Smooth muscle cell of the umbilical artery (primary cell): Measurements from ENCODE around the gene SRGAP3. TPM values are rescaled to one million over a fixed set of nuclear protein-coding genes. Genes with fewer than 3 reads are reported as not detected.

Experiments
- total RNA-seq: library from RNA; depleted of rRNA; stranded (reverse); fragments of >200 nt; gene quantifications from 2 replicates; pipeline ENCODE4 v1.2.3, GENCODE V29; 2014

SRGAP3 gene
- total RNA-seq: 1.5 and 4.9 TPM in 2 replicates

DNA sequence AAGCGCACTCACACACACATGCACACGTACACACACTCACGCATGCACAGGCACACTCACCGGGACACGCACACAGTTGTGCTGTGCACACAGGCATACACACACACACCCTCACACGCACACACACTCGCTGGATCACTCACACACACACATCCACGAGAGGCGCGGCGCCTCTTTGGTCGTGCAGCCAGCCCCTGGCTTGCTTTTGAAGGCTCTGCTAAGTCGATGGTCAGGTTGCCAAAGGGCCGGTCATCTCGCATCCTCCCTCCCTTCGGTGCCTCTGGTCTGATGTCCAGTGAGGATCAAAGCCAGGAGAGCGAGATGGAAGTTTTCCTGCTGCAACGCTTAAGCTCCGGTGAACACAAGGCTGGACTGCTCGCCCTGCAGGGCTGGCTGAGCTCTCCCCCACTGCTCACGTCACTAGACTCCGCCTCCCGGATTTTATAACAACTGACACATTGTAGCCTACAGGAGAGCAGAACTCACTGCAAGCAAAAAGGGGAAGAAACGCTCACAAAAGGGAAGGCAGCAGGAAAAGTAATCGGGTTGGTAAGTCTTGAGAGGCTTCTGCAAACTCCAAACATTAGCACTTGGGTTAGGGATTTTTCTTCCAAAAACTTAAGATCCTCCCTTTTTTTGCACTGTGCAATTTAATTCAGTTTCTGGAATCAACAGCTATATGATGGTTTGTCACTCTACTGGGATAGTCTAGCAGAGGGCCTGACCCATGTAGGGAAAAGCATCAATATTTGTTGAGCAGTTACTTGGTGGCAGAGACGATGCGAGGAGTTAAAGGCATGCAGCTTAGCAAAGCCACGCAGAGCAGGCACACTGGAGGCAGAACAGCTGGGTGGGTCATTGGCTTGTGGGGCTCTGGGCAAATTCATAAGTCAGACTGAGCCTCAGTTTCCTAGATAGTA is at the start of gene SRGAP3:
TSS of gene SRGAP3 (minus strand) at position 374 of the 920 bp plus-strand sequence. CDS start 695 bp downstream, outside the sequence.

GRCh38 chr3:8963137-8963853 is 286.2 kb downstream of the SRGAP3 start, which contains the start of gene RAD18:
Gene RAD18 (minus strand): TSS chr3:8963472. CDS start chr3:8963385, 87 bp downstream.

Other genes with a start within 250 kb of the SRGAP3 start
- gene THUMPD3, start 113.4 kb upstream of the SRGAP3 start, total RNA-seq: 53.4 and 61.3 TPM in 2 replicates
- gene SETD5, start 148.0 kb upstream of the SRGAP3 start, total RNA-seq: 54.3 and 82.2 TPM in 2 replicates